ENCODE measurements around the gene COA1.
A peak's percentile ranks its signal among the peaks of the same experiment; 100 is the strongest.
"Not testable (repeated sequence)": the region's sequence is repeated elsewhere in the genome, so short reads cannot be mapped to it uniquely, and the experiment has no call there.

The COA1 gene

GRCh38 chr7:43678315-43678714, 51.0 kb downstream of the COA1 start:
- no peak overlapping the region for H3K4me3 ChIP-seq (ENCODE audit: low read length)
- no peaks in the 10 kb centered on the region for H3K9me3 ChIP-seq (ENCODE audit: control insufficient read depth, low read length)
- no peaks in the 10 kb centered on the region for H3K27me3 ChIP-seq (replicated peaks; ENCODE audit: control insufficient read depth, insufficient read depth, low read length)
- H3K9ac ChIP-seq (ENCODE audit: low read length) = no peak overlapping the region
- H3K36me3 ChIP-seq (ENCODE audit: control insufficient read depth, insufficient read depth, low read length, severe bottlenecking) = no peaks in the 10 kb centered on the region
- DNase-seq (ENCODE audit: low read depth) = no peak
- peaks cover 17% of the 10 kb centered on the region for H3K4me1 ChIP-seq (ENCODE audit: control insufficient read depth, insufficient read depth, low read length)

- Histone ChIP-seq H3K36me3 (ENCODE audit: control insufficient read depth, insufficient read depth, low read length, severe bottlenecking) (no peaks in the 10 kb centered on the region), H3K27me3 (replicated peaks; ENCODE audit: control insufficient read depth, insufficient read depth, low read length) (no peaks in the 10 kb centered on the region), H3K9me3 (ENCODE audit: control insufficient read depth, low read length) (no peaks in the 10 kb centered on the region), H3K9ac (ENCODE audit: low read length) (no peak overlapping the region), H3K4me1 (ENCODE audit: control insufficient read depth, insufficient read depth, low read length) (peaks cover 17% of the 10 kb centered on the region), H3K4me3 (ENCODE audit: low read length) (no peak overlapping the region)
- DNase-seq (ENCODE audit: low read depth) = no peak
Observed at GRCh38 chr7:43677864-43678263, 51.5 kb downstream of the COA1 start.

GRCh38 chr7:43674559-43675436, 54.5 kb downstream of the COA1 start:
- no peaks in the 10 kb centered on the region for H3K9me3 ChIP-seq (ENCODE audit: control insufficient read depth, low read length)
- H3K9ac ChIP-seq (ENCODE audit: low read length) = peak overlapping the region; percentile 50
- peaks cover 17% of the 10 kb centered on the region for H3K4me1 ChIP-seq (ENCODE audit: control insufficient read depth, insufficient read depth, low read length)
- peak; percentile 65 for DNase-seq (ENCODE audit: low read depth)
- peak overlapping the region; percentile 31 for H3K4me3 ChIP-seq (ENCODE audit: low read length)
- H3K27me3 ChIP-seq (replicated peaks; ENCODE audit: control insufficient read depth, insufficient read depth, low read length) = no peaks in the 10 kb centered on the region
- no peaks in the 10 kb centered on the region for H3K36me3 ChIP-seq (ENCODE audit: control insufficient read depth, insufficient read depth, low read length, severe bottlenecking)

- not testable (repeated sequence) for H3K9ac ChIP-seq (ENCODE audit: low read length); H3K4me3 ChIP-seq (ENCODE audit: low read length); DNase-seq (ENCODE audit: low read depth); H3K27me3 ChIP-seq (replicated peaks; ENCODE audit: control insufficient read depth, insufficient read depth, low read length); H3K36me3 ChIP-seq (ENCODE audit: control insufficient read depth, insufficient read depth, low read length, severe bottlenecking); H3K9me3 ChIP-seq (ENCODE audit: control insufficient read depth, low read length)
- H3K4me1 ChIP-seq (ENCODE audit: control insufficient read depth, insufficient read depth, low read length) = peaks cover 17% of the 10 kb centered on the region
Observed at GRCh38 chr7:43673243-43673976, 55.9 kb downstream of the COA1 start.

- H3K9ac ChIP-seq (ENCODE audit: low read length) = no peak overlapping the region
- no peaks in the 10 kb centered on the region for H3K27me3 ChIP-seq (replicated peaks; ENCODE audit: control insufficient read depth, insufficient read depth, low read length)
- no peaks in the 10 kb centered on the region for H3K36me3 ChIP-seq (ENCODE audit: control insufficient read depth, insufficient read depth, low read length, severe bottlenecking)
- no peaks in the 10 kb centered on the region for H3K9me3 ChIP-seq (ENCODE audit: control insufficient read depth, low read length)
- no peak overlapping the region for H3K4me3 ChIP-seq (ENCODE audit: low read length)
- H3K4me1 ChIP-seq (ENCODE audit: control insufficient read depth, insufficient read depth, low read length) = peaks cover 31% of the 10 kb centered on the region
- no peak for DNase-seq (ENCODE audit: low read depth)
Observed at GRCh38 chr7:43671521-43671920, 57.8 kb downstream of the COA1 start.

GRCh38 chr7:43669286-43670081, 59.8 kb downstream of the COA1 start:
- Histone ChIP-seq H3K9me3 (ENCODE audit: control insufficient read depth, low read length) (no peaks in the 10 kb centered on the region), H3K36me3 (ENCODE audit: control insufficient read depth, insufficient read depth, low read length, severe bottlenecking) (no peaks in the 10 kb centered on the region), H3K4me3 (ENCODE audit: low read length) (no peak overlapping the region), H3K4me1 (ENCODE audit: control insufficient read depth, insufficient read depth, low read length) (peaks cover 33% of the 10 kb centered on the region), H3K27me3 (replicated peaks; ENCODE audit: control insufficient read depth, insufficient read depth, low read length) (no peaks in the 10 kb centered on the region), H3K9ac (ENCODE audit: low read length) (no peak overlapping the region)
- no peak for DNase-seq (ENCODE audit: low read depth)

- Histone ChIP-seq H3K4me1 (ENCODE audit: control insufficient read depth, insufficient read depth, low read length) (peaks cover 24% of the 10 kb centered on the region), H3K36me3 (ENCODE audit: control insufficient read depth, insufficient read depth, low read length, severe bottlenecking) (no peaks in the 10 kb centered on the region), H3K4me3 (ENCODE audit: low read length) (no peak overlapping the region), H3K27me3 (replicated peaks; ENCODE audit: control insufficient read depth, insufficient read depth, low read length) (no peaks in the 10 kb centered on the region), H3K9me3 (ENCODE audit: control insufficient read depth, low read length) (no peaks in the 10 kb centered on the region), H3K9ac (ENCODE audit: low read length) (no peak overlapping the region)
- no peak for DNase-seq (ENCODE audit: low read depth)
Observed at GRCh38 chr7:43668035-43668434, 61.3 kb downstream of the COA1 start.

GRCh38 chr7:43666938-43667337, 62.4 kb downstream of the COA1 start:
- DNase-seq (ENCODE audit: low read depth) = peak; percentile 62
- Histone ChIP-seq H3K36me3 (ENCODE audit: control insufficient read depth, insufficient read depth, low read length, severe bottlenecking) (no peaks in the 10 kb centered on the region), H3K9me3 (ENCODE audit: control insufficient read depth, low read length) (no peaks in the 10 kb centered on the region), H3K9ac (ENCODE audit: low read length) (peak overlapping the region; percentile 11), H3K4me3 (ENCODE audit: low read length) (no peak overlapping the region), H3K27me3 (replicated peaks; ENCODE audit: control insufficient read depth, insufficient read depth, low read length) (no peaks in the 10 kb centered on the region), H3K4me1 (ENCODE audit: control insufficient read depth, insufficient read depth, low read length) (peaks cover 24% of the 10 kb centered on the region)

- Histone ChIP-seq H3K36me3 (ENCODE audit: control insufficient read depth, insufficient read depth, low read length, severe bottlenecking) (no peaks in the 10 kb centered on the region), H3K4me1 (ENCODE audit: control insufficient read depth, insufficient read depth, low read length) (peaks cover 26% of the 10 kb centered on the region), H3K9ac (ENCODE audit: low read length) (no peak overlapping the region), H3K27me3 (replicated peaks; ENCODE audit: control insufficient read depth, insufficient read depth, low read length) (no peaks in the 10 kb centered on the region), H3K4me3 (ENCODE audit: low read length) (no peak overlapping the region), H3K9me3 (ENCODE audit: control insufficient read depth, low read length) (no peaks in the 10 kb centered on the region)
- DNase-seq (ENCODE audit: low read depth) = peak; percentile 77
Observed at GRCh38 chr7:43664681-43665080, 64.6 kb downstream of the COA1 start.

- peaks cover 23% of the 10 kb centered on the region for H3K4me1 ChIP-seq (ENCODE audit: control insufficient read depth, insufficient read depth, low read length)
- no peak overlapping the region for H3K9ac ChIP-seq (ENCODE audit: low read length)
- DNase-seq (ENCODE audit: low read depth) = no peak
- no peaks in the 10 kb centered on the region for H3K36me3 ChIP-seq (ENCODE audit: control insufficient read depth, insufficient read depth, low read length, severe bottlenecking)
- no peaks in the 10 kb centered on the region for H3K27me3 ChIP-seq (replicated peaks; ENCODE audit: control insufficient read depth, insufficient read depth, low read length)
- no peaks in the 10 kb centered on the region for H3K9me3 ChIP-seq (ENCODE audit: control insufficient read depth, low read length)
- no peak overlapping the region for H3K4me3 ChIP-seq (ENCODE audit: low read length)
Observed at GRCh38 chr7:43660141-43660540, 69.2 kb downstream of the COA1 start.

GRCh38 chr7:43659549-43659896, 69.8 kb downstream of the COA1 start:
- no peak for DNase-seq (ENCODE audit: low read depth)
- Histone ChIP-seq H3K36me3 (ENCODE audit: control insufficient read depth, insufficient read depth, low read length, severe bottlenecking) (no peaks in the 10 kb centered on the region), H3K9me3 (ENCODE audit: control insufficient read depth, low read length) (no peaks in the 10 kb centered on the region), H3K9ac (ENCODE audit: low read length) (peak overlapping the region; percentile 61), H3K27me3 (replicated peaks; ENCODE audit: control insufficient read depth, insufficient read depth, low read length) (no peaks in the 10 kb centered on the region), H3K4me1 (ENCODE audit: control insufficient read depth, insufficient read depth, low read length) (peaks cover 21% of the 10 kb centered on the region), H3K4me3 (ENCODE audit: low read length) (peak overlapping the region; percentile 6)
